NCI-H1694 (cell line): Measurements from ENCODE around the gene DEAF1.

ENCODE experiments used
- DNase-seq: peaks from one replicate; lab custom pipeline; 2025; lab: John Stamatoyannopoulos, UW

The DEAF1 gene

DNA sequence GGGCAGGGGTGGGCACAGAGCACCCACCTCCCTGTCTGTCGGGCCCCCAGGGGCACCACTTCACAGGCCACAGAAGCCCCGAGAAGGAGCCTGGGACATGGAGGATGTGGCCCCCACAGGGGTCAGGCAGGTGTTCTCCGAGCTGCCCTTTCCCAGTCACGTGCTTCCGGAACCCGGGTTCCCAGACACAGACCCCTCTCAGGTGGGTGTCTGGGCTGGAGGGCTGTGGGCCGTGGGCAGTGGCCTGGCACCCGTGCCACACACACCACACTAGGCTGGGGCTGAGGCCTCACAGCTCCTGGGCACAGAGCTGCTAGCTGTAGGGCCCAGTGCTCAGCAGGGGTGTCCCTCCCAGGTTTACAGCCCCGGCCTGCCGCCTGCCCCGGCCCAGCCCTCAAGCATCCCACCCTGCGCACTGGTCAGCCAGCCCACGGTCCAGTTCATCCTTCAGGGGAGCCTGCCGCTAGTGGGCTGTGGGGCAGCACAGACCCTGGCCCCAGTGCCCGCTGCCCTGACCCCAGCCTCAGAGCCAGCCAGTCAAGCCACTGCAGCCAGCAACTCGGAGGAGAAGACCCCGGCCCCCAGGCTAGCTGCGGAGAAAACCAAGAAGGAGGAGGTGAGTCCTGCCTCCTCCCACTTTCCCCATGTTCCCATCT, 84.7 kb downstream of the DEAF1 start:
- DNase-seq, result no peak

DNA sequence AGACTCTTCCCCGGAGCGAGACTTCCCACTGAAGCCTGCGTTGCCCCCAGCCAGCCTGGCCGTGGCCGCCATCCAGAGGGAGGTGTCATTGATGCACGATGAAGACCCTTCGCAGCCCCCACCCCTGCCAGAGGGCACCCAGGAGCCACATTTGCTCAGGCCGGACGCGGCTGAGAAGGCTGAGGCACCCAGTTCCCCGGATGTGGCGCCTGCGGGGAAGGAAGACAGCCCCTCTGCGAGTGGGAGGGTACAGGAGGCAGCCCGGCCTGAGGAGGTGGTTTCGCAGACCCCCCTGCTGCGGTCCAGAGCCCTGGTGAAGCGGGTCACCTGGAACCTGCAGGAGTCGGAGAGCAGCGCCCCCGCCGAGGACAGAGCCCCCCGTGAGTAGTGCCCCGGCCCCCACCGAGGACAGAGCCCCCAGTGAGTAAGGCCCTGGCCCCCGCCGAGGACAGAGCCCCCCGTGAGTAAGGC, 85.6 kb downstream of the DEAF1 start:
- no peak for DNase-seq

DNA sequence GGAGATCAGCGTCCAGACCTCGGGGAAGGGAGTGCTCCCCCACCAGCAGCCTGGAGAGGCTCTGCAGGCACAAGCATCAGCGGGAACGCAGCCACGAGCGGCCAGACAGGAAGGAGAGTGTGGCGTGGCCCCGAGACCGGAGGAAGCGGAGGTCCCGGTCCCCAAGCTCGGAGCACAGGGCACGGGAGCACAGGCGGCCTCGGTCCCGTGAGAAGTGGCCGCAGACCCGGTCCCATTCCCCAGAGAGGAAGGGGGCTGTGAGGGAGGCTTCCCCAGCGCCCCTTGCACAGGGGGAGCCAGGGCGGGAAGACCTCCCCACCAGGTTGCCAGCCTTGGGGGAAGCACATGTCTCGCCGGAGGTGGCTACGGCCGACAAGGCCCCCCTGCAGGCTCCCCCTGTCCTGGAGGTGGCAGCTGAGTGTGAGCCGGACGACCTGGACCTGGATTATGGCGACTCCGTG, 86.2 kb downstream of the DEAF1 start:
- DNase-seq, result no peak

DNA sequence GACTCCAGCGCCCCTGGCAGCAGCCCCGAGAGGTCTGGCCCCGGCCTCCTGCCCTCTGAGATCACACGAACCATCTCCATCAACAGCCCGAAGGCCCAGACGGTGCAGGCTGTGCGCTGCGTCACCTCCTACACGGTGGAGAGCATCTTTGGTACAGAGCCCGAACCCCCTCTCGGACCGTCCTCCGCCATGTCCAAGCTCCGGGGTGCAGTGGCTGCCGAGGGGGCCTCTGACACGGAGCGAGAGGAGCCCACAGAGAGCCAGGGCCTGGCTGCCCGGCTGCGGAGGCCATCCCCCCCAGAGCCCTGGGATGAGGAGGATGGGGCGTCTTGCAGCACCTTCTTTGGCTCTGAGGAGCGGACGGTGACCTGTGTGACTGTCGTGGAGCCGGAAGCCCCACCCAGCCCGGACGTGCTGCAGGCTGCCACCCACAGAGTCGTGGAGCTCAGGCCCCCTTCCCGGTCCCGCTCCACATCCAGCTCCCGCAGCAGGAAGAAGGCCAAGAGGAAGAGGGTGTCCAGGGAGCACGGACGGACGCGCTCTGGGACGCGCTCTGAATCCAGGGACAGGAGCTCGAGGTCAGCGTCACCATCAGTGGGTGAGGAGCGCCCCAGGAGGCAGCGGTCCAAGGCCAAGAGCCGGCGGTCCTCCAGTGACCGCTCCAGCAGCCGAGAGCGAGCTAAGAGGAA, 86.9 kb downstream of the DEAF1 start:
- no peak for DNase-seq

DNA sequence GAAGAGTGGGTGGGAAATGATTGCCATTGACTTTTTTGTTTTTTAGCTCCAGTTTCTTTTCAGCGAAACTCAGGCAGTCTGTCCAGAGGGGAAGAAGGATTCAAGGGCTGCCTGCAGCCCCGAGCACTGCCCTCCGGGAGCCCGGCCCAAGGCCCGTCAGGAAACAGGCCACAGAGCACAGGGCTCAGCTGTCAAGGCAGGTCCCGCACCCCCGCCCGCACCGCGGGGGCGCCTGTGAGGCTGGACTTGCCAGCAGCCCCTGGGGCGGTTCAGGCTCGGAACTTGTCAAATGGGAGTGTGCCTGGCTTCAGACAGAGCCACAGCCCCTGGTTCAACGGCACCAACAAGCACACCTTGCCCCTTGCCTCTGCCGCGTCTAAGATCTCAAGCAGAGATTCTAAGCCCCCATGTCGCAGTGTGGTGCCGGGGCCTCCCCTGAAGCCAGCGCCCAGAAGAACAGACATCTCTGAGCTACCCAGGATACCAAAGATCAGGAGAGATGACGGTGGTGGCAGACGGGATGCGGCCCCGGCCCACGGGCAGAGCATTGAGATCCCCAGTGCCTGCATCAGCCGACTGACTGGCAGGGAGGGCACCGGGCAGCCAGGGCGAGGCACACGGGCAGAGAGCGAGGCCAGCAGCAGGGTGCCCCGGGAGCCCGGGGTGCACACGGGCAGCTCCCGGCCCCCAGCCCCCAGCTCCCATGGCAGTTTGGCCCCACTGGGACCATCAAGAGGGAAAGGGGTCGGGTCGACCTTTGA, 87.8 kb downstream of the DEAF1 start:
- no peak for DNase-seq

DNA sequence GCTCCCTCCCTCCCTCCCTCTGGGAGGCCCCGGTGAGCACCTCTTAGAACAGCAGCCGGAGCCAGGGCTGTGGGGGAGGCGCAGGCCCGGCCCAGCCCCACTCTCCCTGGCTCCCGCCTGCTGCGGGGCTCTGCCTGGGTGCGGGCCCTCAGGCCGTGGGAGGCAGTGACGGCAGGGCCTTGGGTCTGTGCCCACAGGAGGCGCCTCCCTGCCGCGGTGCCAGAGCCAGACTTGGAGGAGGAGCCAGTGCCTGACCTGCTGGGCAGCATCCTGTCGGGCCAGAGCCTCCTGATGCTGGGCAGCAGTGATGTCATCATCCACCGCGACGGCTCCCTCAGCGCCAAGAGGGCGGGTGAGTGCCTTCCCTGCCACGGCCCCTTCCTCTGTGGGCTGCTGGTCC, 88.8 kb downstream of the DEAF1 start:
- no peak for DNase-seq

DNA sequence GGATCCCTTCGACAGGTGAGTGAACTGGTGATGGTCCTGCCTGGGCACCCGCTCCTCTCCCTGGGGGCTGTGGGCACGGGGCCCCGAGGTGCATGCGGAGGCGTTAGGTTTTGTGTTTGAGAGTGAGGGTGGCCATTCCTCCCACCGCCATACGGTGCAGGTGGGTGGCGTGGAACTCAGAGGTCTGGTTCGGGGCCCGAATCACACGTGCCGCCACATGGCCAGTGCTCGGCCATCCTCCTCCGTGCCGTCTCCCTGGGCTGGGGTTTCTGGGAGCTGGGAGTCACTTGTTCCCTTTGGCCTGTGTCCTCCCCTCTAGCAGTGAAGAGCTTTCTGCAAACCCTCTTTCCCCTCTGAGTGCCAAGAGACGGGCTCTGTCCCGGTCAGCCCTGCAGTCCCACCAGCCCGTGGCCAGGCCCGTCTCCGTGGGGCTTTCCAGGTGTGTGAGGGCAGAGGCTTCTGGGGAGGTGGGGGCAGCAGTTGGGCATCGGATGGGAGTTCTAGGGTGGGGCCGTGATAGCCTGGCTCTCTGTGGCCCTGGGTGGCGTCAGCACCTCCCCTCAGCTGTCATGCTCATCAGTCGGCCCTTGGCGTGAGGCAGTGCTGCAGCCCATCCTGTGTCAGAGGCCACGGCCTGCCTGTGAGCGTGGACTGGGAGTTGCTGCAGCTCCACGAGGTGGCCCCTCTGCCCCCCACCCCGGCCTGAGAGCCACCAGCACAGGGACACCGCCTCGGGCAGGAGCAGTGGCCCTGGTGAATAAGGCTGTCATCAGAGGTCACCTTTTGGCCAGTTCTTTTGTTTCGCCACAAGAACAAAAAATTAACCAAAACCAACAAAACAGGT, 89.5 kb downstream of the DEAF1 start:
- no peak for DNase-seq

DNA sequence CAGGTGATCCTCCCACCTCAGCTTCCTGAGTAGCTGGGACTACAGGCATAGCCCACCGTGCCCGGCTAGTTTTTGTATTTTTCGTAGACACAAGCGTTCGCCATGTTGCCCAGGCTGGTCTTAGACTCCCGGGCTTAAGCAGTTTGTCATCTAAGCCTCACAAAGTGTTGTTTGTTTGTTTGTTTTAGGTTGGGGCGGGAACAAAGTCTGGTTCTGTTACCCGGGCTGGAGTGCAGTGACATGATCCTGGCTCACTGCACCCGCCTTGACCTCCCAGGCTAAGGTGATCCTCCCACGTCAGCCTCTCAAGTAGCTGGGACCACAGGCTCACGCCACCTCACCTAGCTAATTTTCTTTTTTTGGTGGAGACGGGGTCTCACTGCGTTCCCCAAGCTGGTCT, 91.9 kb downstream of the DEAF1 start:
- DNase-seq, result no peak

DNA sequence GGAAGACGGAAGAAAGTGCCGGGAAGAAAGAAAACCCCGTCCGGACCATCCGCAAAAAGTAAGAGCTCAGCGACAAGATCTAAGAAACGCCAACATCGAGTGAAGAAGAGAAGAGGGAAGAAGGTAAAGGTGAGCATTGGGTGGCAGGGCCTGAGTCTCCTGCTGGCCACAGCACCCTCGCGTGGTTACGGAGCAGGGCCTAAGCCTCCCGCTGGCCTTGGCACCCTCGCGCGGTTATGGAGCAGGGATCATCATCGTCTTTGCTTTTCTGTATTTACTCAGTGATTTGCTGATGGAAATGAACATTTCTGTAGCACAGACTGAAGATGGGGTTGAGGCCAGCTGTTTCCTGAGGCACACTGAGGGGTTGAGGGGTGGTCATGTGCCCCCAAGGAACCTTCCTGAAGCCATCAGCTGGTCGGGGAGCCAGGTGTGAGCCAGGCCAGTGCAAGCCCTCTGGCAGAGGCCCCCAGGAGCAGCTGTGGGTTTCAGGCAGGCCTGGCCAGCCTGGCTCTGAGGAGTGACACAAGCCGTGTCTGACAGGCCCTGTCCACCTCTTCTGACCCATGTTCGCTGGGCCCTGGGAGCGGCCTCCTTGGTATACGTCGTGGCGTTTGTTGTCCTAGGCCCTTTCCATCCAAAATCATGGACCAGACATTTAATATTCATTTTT, 93.3 kb downstream of the DEAF1 start:
- DNase-seq, result no peak

DNA sequence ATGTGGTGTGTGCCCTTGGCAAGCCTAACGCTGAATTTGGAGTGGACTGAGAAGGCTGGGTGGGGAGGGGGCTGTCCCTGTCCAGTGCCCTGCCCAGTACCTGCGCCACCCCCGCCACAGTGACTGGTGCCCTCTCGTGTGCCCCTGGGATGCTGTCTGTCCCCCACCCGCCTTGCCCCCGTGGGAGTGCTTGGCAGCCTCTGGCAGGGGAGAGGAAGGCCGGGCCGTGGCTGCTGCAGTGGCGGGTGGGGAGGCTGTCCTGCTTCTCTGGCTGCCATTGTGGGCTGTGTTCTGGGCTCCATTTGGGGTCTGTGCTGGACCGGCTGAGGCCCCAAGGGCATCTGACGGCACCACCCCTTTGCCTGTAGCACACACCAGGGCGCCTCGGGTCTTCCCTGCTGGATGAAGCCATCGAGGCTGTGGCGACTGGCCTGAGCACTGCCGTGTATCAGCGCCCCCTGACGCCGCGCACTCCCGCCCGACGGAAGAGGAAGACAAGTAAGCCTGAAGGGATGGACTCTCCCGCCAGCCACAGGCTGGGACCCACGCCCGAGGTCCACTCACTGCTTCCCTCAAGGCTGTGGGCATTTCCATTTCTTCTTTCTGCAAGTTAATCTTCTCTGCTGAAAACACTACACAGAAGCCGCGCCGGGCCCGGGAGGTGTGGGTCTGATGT, 96.9 kb downstream of the DEAF1 start:
- no peak for DNase-seq

DNA sequence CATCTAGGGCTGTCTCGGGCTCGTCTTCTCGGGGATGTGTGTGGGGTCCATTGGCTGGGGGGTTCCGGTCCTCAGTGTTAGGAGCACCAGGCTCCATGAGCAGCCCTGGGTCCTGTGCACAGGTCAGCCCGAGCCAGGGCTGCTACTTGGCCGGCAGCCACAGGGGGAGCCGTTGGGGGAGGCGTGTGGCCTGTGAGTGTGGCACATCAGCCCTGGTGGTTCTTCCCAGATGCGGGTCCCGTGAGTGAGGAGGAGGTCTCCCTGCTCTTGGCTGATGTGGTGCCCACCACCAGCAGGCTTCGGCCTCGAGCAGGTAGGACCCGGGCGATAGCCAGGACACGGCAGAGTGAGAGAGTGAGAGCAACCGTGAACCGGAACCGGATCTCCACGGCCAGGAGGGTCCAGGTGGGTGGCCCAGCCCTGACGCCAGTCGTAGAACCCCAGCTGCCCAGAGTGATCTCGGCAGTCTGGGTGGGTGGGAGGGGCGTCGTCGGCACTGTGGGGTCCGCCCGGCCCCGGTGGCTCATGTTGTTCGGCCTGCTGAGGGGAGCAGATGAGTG, 97.8 kb downstream of the DEAF1 start:
- no peak for DNase-seq

DNA sequence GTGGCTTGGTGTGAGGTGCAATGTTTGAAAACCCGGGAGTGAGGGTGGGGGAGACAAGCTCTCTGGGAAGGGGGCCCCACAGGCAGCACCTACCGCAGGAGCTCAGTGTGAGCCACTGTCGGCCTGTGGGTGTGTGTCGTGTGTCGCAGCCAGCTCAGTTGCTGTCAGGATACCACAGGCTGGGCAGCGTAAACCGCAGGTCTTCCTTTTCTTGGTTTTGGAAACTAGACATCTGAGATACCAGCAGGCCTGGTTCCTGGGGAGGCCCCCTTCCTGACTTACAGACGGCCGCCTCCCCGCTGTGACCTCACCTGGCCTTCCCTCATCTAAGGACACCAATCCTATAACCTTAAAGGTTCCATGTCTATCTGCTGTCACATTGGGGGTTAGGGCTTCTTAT, 98.6 kb downstream of the DEAF1 start:
- no peak for DNase-seq

DNA sequence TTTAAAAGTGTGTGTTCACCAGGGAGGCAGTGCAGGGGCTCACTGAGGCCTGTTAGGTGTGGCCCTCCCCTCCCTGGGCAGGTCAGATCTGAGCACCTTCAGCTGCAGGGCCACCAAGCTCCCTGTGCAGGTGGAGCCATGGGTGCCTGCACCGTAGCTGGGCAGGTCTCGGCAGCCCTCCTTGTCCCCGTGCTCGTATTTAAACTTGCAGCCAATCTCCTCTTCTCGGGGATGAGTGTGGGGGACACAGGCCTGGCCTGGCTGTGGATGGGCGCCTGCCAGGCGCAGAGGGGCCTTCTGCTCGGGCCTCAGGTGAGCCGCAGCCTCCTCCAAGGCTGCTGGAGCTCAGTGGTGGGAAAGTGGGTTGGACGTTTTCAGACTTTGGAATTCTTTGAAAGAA, 99.6 kb downstream of the DEAF1 start:
- DNase-seq, result no peak
